ENCODE data around the gene SLC5A3. TPM values are rescaled to one million over a fixed set of nuclear protein-coding genes. Genes with fewer than 3 reads are reported as not detected.

Gene SLC5A3
- polyA plus RNA-seq, 1 donor: 44.2 TPM

DNA sequence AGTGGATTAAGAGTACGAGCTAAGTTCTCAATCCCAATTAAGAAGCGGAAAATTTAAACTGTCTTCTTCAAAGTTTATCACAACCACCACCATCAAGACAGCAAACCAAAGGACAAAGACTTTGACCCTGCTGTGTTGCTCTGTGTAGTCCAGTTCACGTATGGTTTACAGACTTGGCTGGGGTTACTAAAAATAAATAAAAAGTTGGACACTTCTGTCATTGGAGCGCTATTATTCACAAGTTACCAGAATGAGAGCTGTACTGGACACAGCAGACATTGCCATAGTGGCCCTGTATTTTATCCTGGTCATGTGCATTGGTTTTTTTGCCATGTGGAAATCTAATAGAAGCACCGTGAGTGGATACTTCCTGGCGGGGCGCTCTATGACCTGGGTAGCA, 21.6 kb downstream of the SLC5A3 start:
- Histone ChIP-seq H3K9me3 (ENCODE audit: control insufficient read depth, low read depth, low read length) (no peaks in the 10 kb centered on the region), H3K4me3 (ENCODE audit: low read length) (no peak overlapping the region), H3K4me1 (ENCODE audit: control insufficient read depth, insufficient read depth, low read length) (no peaks in the 10 kb centered on the region), H3K27me3 (ENCODE audit: control insufficient read depth, insufficient read depth, low read length) (no peaks in the 10 kb centered on the region), H3K36me3 (ENCODE audit: control insufficient read depth, insufficient read depth, low read length) (peaks cover 32% of the 10 kb centered on the region), H3K27ac (ENCODE audit: low read length) (no peak overlapping the region)
- no CpG with 5 or more reads among the region's 7 CpGs for WGBS (ENCODE audit: insufficient coverage, low lambda C conversion rate)
- no peak for DNase-seq

- 100% methylated on average over 1 of the region's 2 CpGs for WGBS (ENCODE audit: insufficient coverage, low lambda C conversion rate)
- Histone ChIP-seq H3K9me3 (ENCODE audit: control insufficient read depth, low read depth, low read length) (no peaks in the 10 kb centered on the region), H3K4me3 (ENCODE audit: low read length) (no peak overlapping the region), H3K4me1 (ENCODE audit: control insufficient read depth, insufficient read depth, low read length) (no peaks in the 10 kb centered on the region), H3K36me3 (ENCODE audit: control insufficient read depth, insufficient read depth, low read length) (peaks cover 29% of the 10 kb centered on the region), H3K27me3 (ENCODE audit: control insufficient read depth, insufficient read depth, low read length) (no peaks in the 10 kb centered on the region), H3K27ac (ENCODE audit: low read length) (no peak overlapping the region)
- DNase-seq: no peak
These were observed 24.1 kb downstream of the SLC5A3 start for GRCh38 chr21:34097442-34097841.

- H3K36me3 ChIP-seq (ENCODE audit: control insufficient read depth, insufficient read depth, low read length): peaks cover 22% of the 10 kb centered on the region
- no peaks in the 10 kb centered on the region for H3K4me1 ChIP-seq (ENCODE audit: control insufficient read depth, insufficient read depth, low read length)
- H3K27me3 ChIP-seq (ENCODE audit: control insufficient read depth, insufficient read depth, low read length): no peaks in the 10 kb centered on the region
These were observed 27.0 kb downstream of the SLC5A3 start for GRCh38 chr21:34100337-34100736.

GRCh38 chr21:34100790-34101189, 27.4 kb downstream of the SLC5A3 start:
- WGBS (ENCODE audit: insufficient coverage, low lambda C conversion rate): no CpG with 5 or more reads among the region's 4 CpGs
- no peak for DNase-seq
- Histone ChIP-seq H3K4me1 (ENCODE audit: control insufficient read depth, insufficient read depth, low read length) (no peaks in the 10 kb centered on the region), H3K36me3 (ENCODE audit: control insufficient read depth, insufficient read depth, low read length) (peaks cover 17% of the 10 kb centered on the region), H3K4me3 (ENCODE audit: low read length) (no peak overlapping the region), H3K27me3 (ENCODE audit: control insufficient read depth, insufficient read depth, low read length) (no peaks in the 10 kb centered on the region), H3K27ac (ENCODE audit: low read length) (no peak overlapping the region), H3K9me3 (ENCODE audit: control insufficient read depth, low read depth, low read length) (no peaks in the 10 kb centered on the region)

More at GRCh38 chr21:34100337-34100736, 27.0 kb downstream of the SLC5A3 start:
- Histone ChIP-seq H3K4me3 (ENCODE audit: low read length) (no peak overlapping the region), H3K9me3 (ENCODE audit: control insufficient read depth, low read depth, low read length) (no peaks in the 10 kb centered on the region), H3K27ac (ENCODE audit: low read length) (no peak overlapping the region)
- WGBS (ENCODE audit: insufficient coverage, low lambda C conversion rate): 100% methylated on average over 1 of the region's 2 CpGs
- DNase-seq: no peak

DNA sequence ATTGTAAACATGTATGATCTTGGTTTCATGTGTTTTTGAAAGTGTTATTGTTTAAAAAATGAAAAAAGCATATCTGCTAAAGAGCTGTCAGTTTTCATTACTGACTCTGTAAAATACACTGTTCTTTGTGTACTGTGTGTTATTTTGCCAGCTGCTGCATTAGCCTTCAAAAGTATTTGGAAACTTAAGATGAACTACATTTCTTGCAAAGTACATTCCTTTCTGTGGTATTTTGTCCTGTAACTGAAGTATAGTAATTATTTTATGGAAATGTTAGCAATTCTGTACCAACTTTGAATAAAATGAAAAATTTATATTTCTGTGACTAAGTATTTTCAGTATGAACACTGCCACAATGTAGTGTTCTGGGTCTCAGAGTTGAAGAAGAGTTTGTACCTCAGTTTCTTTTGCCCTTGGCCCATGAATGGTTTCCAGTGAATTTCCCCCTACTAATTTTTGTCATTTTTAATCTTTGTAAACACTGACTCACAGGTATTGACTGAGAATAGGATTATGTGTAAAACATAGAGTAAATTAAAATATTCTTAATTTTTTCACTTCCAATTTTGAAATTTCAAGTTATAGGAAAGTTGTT, 32.7 kb downstream of the SLC5A3 start:
- H3K9me3 ChIP-seq (ENCODE audit: control insufficient read depth, low read depth, low read length): no peaks in the 10 kb centered on the region
- H3K27ac ChIP-seq (ENCODE audit: low read length): no peak overlapping the region
- no peaks in the 10 kb centered on the region for H3K27me3 ChIP-seq (ENCODE audit: control insufficient read depth, insufficient read depth, low read length)
- no peaks in the 10 kb centered on the region for H3K4me1 ChIP-seq (ENCODE audit: control insufficient read depth, insufficient read depth, low read length)
- H3K36me3 ChIP-seq (ENCODE audit: control insufficient read depth, insufficient read depth, low read length): peaks cover 6% of the 10 kb centered on the region
- DNase-seq: no peak
- no peak overlapping the region for H3K4me3 ChIP-seq (ENCODE audit: low read length)

- WGBS (ENCODE audit: insufficient coverage, low lambda C conversion rate): 100% methylated on average over 1 of the region's 1 CpG
- H3K36me3 ChIP-seq (ENCODE audit: control insufficient read depth, insufficient read depth, low read length): peaks cover 6% of the 10 kb centered on the region
- no peak for DNase-seq
- H3K4me3 ChIP-seq (ENCODE audit: low read length): no peak overlapping the region
- H3K9me3 ChIP-seq (ENCODE audit: control insufficient read depth, low read depth, low read length): no peaks in the 10 kb centered on the region
- no peak overlapping the region for H3K27ac ChIP-seq (ENCODE audit: low read length)
- H3K4me1 ChIP-seq (ENCODE audit: control insufficient read depth, insufficient read depth, low read length): no peaks in the 10 kb centered on the region
- no peaks in the 10 kb centered on the region for H3K27me3 ChIP-seq (ENCODE audit: control insufficient read depth, insufficient read depth, low read length)
These were observed 34.2 kb downstream of the SLC5A3 start for GRCh38 chr21:34107606-34108005.

DNA sequence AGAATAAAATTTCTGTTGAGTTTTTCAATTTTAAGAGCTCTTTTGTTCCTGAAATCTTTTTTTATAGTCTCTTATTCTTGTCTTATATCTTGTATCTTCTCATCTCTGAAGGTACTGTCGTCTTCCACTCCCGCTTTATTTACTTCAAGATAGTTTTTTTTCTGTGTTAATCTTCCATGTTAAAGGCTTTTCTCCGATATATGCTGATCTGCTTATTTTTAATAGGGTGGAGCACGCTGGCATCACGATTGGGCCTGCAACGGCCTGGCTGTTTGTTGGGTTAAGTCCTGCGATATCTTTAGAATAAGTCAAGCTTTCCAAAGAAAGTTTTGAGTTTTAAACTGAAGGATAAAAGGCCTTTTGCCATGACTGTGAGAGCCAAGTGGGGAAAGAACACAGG, 35.7 kb downstream of the SLC5A3 start:
- no peak overlapping the region for H3K27ac ChIP-seq (ENCODE audit: low read length)
- H3K9me3 ChIP-seq (ENCODE audit: control insufficient read depth, low read depth, low read length): no peaks in the 10 kb centered on the region
- H3K27me3 ChIP-seq (ENCODE audit: control insufficient read depth, insufficient read depth, low read length): no peaks in the 10 kb centered on the region
- no peak overlapping the region for H3K4me3 ChIP-seq (ENCODE audit: low read length)
- peaks cover 6% of the 10 kb centered on the region for H3K36me3 ChIP-seq (ENCODE audit: control insufficient read depth, insufficient read depth, low read length)
- H3K4me1 ChIP-seq (ENCODE audit: control insufficient read depth, insufficient read depth, low read length): no peaks in the 10 kb centered on the region
- whole genome bisulfite sequencing (ENCODE audit: insufficient coverage, low lambda C conversion rate): 93% methylated on average over 2 of the region's 7 CpGs
- no peak for DNase-seq

GRCh38 chr21:34110594-34111202, 37.3 kb downstream of the SLC5A3 start:
- WGBS (ENCODE audit: insufficient coverage, low lambda C conversion rate): 83% methylated on average over 1 of the region's 8 CpGs
- Histone ChIP-seq H3K4me3 (ENCODE audit: low read length) (no peak overlapping the region), H3K36me3 (ENCODE audit: control insufficient read depth, insufficient read depth, low read length) (peaks cover 9% of the 10 kb centered on the region), H3K4me1 (ENCODE audit: control insufficient read depth, insufficient read depth, low read length) (no peaks in the 10 kb centered on the region), H3K9me3 (ENCODE audit: control insufficient read depth, low read depth, low read length) (peaks cover 4% of the 10 kb centered on the region), H3K27me3 (ENCODE audit: control insufficient read depth, insufficient read depth, low read length) (no peaks in the 10 kb centered on the region), H3K27ac (ENCODE audit: low read length) (no peak overlapping the region)
- DNase-seq: no peak

DNA sequence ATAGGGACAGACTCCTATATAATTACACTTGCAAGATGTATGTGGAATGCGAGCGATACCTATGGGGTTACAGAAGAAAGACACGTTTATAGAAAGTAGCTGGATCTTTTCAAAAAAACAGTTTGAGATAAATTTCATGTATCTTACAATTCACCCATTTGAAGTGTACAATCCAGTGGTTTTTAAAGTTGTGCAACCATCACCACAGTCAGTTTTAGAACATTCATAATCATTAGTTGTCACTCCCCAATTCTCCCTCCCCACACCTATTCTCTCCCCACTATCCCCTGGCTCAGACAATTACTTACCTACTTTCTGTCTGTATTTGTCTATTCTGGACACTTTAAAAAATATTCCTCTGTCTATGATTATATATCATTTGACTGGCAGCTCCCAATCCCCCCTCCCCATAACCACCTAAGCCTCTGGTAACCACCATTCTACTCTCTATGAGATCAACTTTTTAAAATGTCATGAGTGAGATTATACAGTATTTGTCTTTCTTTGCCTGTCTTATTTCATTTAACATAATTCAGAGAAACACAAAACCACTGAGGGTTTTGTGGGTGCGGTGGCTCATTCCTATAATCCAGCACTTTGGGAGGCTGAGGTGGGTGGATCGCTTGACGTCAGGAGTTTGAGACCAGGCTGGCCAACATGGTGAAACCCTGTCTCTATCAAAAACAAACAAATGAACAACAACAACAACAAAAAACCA, 39.1 kb downstream of the SLC5A3 start:
- Histone ChIP-seq H3K36me3 (ENCODE audit: control insufficient read depth, insufficient read depth, low read length) (peaks cover 11% of the 10 kb centered on the region), H3K27ac (ENCODE audit: low read length) (no peak overlapping the region), H3K27me3 (ENCODE audit: control insufficient read depth, insufficient read depth, low read length) (no peaks in the 10 kb centered on the region), H3K9me3 (ENCODE audit: control insufficient read depth, low read depth, low read length) (peaks cover 9% of the 10 kb centered on the region), H3K4me3 (ENCODE audit: low read length) (no peak overlapping the region), H3K4me1 (ENCODE audit: control insufficient read depth, insufficient read depth, low read length) (peaks cover 12% of the 10 kb centered on the region)
- no CpG with 5 or more reads among the region's 6 CpGs for WGBS (ENCODE audit: insufficient coverage, low lambda C conversion rate)
- DNase-seq: no peak

- WGBS (ENCODE audit: insufficient coverage, low lambda C conversion rate): no CpG with 5 or more reads among the region's 2 CpGs
- no peak overlapping the region for H3K4me3 ChIP-seq (ENCODE audit: low read length)
These were observed 40.5 kb downstream of the SLC5A3 start for GRCh38 chr21:34113842-34114241.

More at GRCh38 chr21:34113842-34114241, 40.5 kb downstream of the SLC5A3 start:
- no peaks in the 10 kb centered on the region for H3K27me3 ChIP-seq (ENCODE audit: control insufficient read depth, insufficient read depth, low read length)
- DNase-seq: no peak
- H3K27ac ChIP-seq (ENCODE audit: low read length): no peak overlapping the region
- H3K9me3 ChIP-seq (ENCODE audit: control insufficient read depth, low read depth, low read length): peaks cover 9% of the 10 kb centered on the region
- H3K36me3 ChIP-seq (ENCODE audit: control insufficient read depth, insufficient read depth, low read length): peaks cover 5% of the 10 kb centered on the region
- H3K4me1 ChIP-seq (ENCODE audit: control insufficient read depth, insufficient read depth, low read length): peaks cover 13% of the 10 kb centered on the region
